ENCODE results near the gene SUB1. TPM values are rescaled to one million over a fixed set of nuclear protein-coding genes. Genes with fewer than 3 reads are reported as not detected.
"Not testable (repeated sequence)": the region's sequence is repeated elsewhere in the genome, so short reads cannot be mapped to it uniquely, and the experiment has no call there.

Gene SUB1
- total RNA-seq, 1 experiment from 2014 or later, result 269 TPM

- no peak for TF ChIP-seq CTCF (IDR thresholded peaks at IDR 0.05; ENCODE audit: unreplicated experiment)
- intact Hi-C loops (cut with micrococcal nuclease), result no loop called here
- Mint-ChIP-seq H3K27me3 (ENCODE audit: insufficient read depth, unreplicated experiment) (no peaks in the 10 kb centered on the region), H3K4me1 (ENCODE audit: insufficient read depth, unreplicated experiment) (no peaks in the 10 kb centered on the region), H3K4me3 (ENCODE audit: unreplicated experiment) (no peak overlapping the region), H3K36me3 (ENCODE audit: insufficient read depth, unreplicated experiment) (no peaks in the 10 kb centered on the region), H3K9me3 (ENCODE audit: unreplicated experiment) (no peaks in the 10 kb centered on the region), H3K27ac (ENCODE audit: low read depth, unreplicated experiment) (no peak overlapping the region)
- BruUV-seq (replicated peaks), result no TSS peak
- ChIA-PET CTCF (interaction anchor here (0.6 kb wide), 1 partner anchor 359 kb away, joined by 3 read pairs; no protein-coding TSS in a partner anchor), POLR2A (interaction anchor here (0.6 to 1.2 kb wide), 3 partner anchors 7 to 38 kb away, joined by 3 to 4 read pairs (median 3); no protein-coding TSS in a partner anchor)
- DNase-seq (ENCODE audit: unreplicated experiment), result no peak
Observed at GRCh38 chr5:32545102-32545800, 40.1 kb upstream of the SUB1 start.

DNA sequence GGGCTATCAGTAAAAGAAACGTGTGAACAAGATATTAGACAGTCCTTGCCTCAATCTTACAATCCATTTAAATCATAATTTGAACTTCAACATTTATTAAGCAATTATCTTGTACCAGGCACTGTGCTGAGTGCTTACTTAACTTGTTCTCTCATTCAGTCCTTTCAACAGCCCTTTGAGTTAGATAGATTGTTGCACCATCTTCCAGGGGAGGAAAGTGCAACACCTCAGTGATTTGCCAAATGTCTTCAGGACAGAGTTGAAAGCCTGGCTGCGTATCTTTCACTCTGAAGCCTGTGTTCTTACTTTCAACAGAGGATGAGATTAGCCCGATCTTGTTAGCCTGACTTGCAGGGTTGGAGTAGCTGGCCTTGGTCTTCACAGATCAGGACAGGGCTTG, 34.2 kb upstream of the SUB1 start:
- ChIA-PET CTCF (interaction anchor here (0.6 to 0.8 kb wide), 3 partner anchors 45 to 316 kb away, joined by 3 read pairs; no protein-coding TSS in a partner anchor), POLR2A (interaction anchor here (1.0 kb wide), 1 partner anchor 67 kb away, joined by 3 read pairs; no protein-coding TSS in a partner anchor)
- Mint-ChIP-seq H3K27ac (ENCODE audit: low read depth, unreplicated experiment) (no peak overlapping the region), H3K27me3 (ENCODE audit: insufficient read depth, unreplicated experiment) (no peaks in the 10 kb centered on the region), H3K4me1 (ENCODE audit: insufficient read depth, unreplicated experiment) (no peaks in the 10 kb centered on the region), H3K9me3 (ENCODE audit: unreplicated experiment) (peaks cover 8% of the 10 kb centered on the region), H3K4me3 (ENCODE audit: unreplicated experiment) (no peak overlapping the region), H3K36me3 (ENCODE audit: insufficient read depth, unreplicated experiment) (no peaks in the 10 kb centered on the region)
- TF ChIP-seq CTCF (IDR thresholded peaks at IDR 0.05; ENCODE audit: unreplicated experiment), result no peak
- no TSS peak for BruUV-seq (replicated peaks)
- intact Hi-C loops (cut with micrococcal nuclease), result no loop called here
- no peak for DNase-seq (ENCODE audit: unreplicated experiment)

DNA sequence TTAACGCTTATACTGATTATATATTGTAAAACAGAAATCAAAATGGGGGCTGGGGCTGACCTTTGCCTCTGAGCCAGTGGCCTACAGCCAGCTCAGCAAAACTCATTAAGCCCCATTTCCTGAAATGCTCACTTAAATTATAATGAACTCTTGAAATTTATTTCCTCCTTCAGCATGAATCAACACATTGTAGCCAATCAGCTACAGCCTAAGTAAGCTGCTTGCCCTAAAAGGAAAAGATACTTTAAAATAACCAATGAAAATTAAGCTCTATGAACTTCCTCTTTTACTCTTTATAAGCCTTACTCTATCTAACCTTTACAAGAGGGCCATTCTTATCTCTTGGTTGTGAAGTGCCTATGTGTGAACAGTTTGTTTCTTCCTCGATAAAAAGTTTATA, 33.5 kb upstream of the SUB1 start:
- TF ChIP-seq CTCF (IDR thresholded peaks at IDR 0.05; ENCODE audit: unreplicated experiment), result no peak
- CTCF ChIA-PET, result interaction anchor here (0.6 to 2.1 kb wide), 2 partner anchors 62 to 317 kb away, joined by 3 to 6 read pairs; no protein-coding TSS in a partner anchor
- no peaks in the 10 kb centered on the region for H3K4me1 Mint-ChIP-seq (ENCODE audit: insufficient read depth, unreplicated experiment)
- no peak overlapping the region for H3K4me3 Mint-ChIP-seq (ENCODE audit: unreplicated experiment)
- intact Hi-C loops (cut with micrococcal nuclease), result no loop called here
- BruUV-seq (replicated peaks), result no TSS peak
- no peaks in the 10 kb centered on the region for H3K36me3 Mint-ChIP-seq (ENCODE audit: insufficient read depth, unreplicated experiment)
- DNase-seq (ENCODE audit: unreplicated experiment), result no peak
- no peak overlapping the region for H3K27ac Mint-ChIP-seq (ENCODE audit: low read depth, unreplicated experiment)
- POLR2A ChIA-PET, result interaction anchor here (0.8 to 1.0 kb wide), 2 partner anchors 67 to 107 kb away, joined by 3 read pairs; partner anchors contain the start of gene ZFR
- peaks cover 8% of the 10 kb centered on the region for H3K9me3 Mint-ChIP-seq (ENCODE audit: unreplicated experiment)
- H3K27me3 Mint-ChIP-seq (ENCODE audit: insufficient read depth, unreplicated experiment), result no peaks in the 10 kb centered on the region

DNA sequence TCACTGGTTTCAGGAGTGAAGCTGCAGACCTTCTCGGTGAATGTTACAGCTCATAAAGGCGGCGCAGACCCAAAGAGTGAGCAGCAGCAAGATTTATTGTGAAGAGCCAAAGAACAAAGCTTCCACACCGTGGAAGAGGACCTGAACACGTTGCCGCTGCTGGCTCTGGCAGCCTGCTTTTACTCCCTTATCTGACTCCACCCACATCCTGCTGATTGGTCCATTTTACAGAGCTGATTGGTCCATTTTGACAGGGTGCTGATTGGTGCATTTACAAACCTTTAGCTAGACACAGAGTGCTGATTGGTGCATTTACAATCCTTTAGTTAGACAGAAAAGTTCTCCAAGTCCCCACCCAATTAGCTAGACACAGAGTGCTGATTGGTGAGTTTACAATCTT, 32.9 kb upstream of the SUB1 start:
- H3K36me3 Mint-ChIP-seq (ENCODE audit: insufficient read depth, unreplicated experiment); BruUV-seq (replicated peaks); H3K27me3 Mint-ChIP-seq (ENCODE audit: insufficient read depth, unreplicated experiment); H3K4me3 Mint-ChIP-seq (ENCODE audit: unreplicated experiment); DNase-seq (ENCODE audit: unreplicated experiment); H3K27ac Mint-ChIP-seq (ENCODE audit: low read depth, unreplicated experiment); H3K9me3 Mint-ChIP-seq (ENCODE audit: unreplicated experiment); H3K4me1 Mint-ChIP-seq (ENCODE audit: insufficient read depth, unreplicated experiment); intact Hi-C loops (cut with micrococcal nuclease): not testable (repeated sequence)
- ChIA-PET POLR2A (interaction anchor here (0.8 to 1.0 kb wide), 2 partner anchors 68 to 108 kb away, joined by 3 read pairs; partner anchors contain the start of gene ZFR), CTCF (interaction anchor here (0.7 to 2.1 kb wide), 2 partner anchors 63 to 617 kb away, joined by 4 to 6 read pairs; no protein-coding TSS in a partner anchor)
